Panc1 (cell line): ENCODE results near the gene TIE1.

ENCODE experiments used
- CTCF ChIP-seq: fragments of 450-650 bp; IDR thresholded peaks from 2 replicates; pipeline ENCODE4 v1.5.1; 2017; ENCODE audit warnings: mild to moderate bottlenecking
- POLR2AphosphoS5 ChIP-seq: IDR thresholded peaks from 2 replicates; pipeline ENCODE4 v1.6.1; 2012; ENCODE audit warnings: mild to moderate bottlenecking, low read depth, low read length, moderate library complexity
- SIN3A ChIP-seq: IDR thresholded peaks from 2 replicates; pipeline ENCODE4 v1.6.1; 2012; ENCODE audit warnings: low read depth, mild to moderate bottlenecking, low read length, moderate library complexity, borderline replicate concordance; ENCODE audit not compliant: insufficient read depth
- TCF7L2 ChIP-seq: IDR thresholded peaks from 2 replicates; pipeline ENCODE4 v1.6.1; 2011; ENCODE audit warnings: mild to moderate bottlenecking, low read depth, low read length, inconsistent platforms

- TF ChIP-seq CTCF (no peak), POLR2AphosphoS5 (no peak), SIN3A (no peak), TCF7L2 (no peak)
These were observed 35.4 kb upstream of the TIE1 start for GRCh38 chr1:43265431-43265830.
